HG03095 (cell line): ENCODE results near the gene WFDC2.

ENCODE experiments used
- ATAC-seq: cut with Tn5 transposase; IDR thresholded peaks from one replicate; pipeline ENCODE4 v1.9.1; 2021; ENCODE audit warnings: moderate library complexity; ENCODE audit not compliant: unreplicated experiment

WFDC2 gene

DNA sequence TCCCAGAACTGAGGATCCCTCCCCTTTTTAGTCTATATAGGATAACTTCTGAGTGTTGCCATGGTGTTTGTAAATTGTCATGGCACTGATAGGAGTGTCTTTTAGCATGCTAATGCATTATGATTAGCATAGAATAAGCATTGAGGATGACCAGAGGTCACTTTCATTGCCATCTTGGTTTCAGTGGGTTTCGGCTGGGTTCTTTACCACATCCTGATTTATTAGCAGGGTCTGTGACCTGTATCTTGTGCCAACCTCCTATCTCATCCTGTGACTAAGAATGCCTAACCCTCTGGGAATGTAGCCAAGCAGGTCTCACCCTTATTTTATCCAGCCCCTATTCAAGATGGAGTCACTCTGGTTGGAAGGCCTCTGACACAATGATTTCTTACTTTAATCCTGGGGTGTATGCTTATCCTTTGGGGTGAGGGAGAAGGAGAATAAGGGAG, 19.6 kb downstream of the WFDC2 start:
- ATAC-seq: no peak

- ATAC-seq: no peak
Observed at GRCh38 chr20:45495501-45495941, 26.0 kb downstream of the WFDC2 start.

GRCh38 chr20:45496166-45496565, 26.6 kb downstream of the WFDC2 start:
- ATAC-seq: no peak

DNA sequence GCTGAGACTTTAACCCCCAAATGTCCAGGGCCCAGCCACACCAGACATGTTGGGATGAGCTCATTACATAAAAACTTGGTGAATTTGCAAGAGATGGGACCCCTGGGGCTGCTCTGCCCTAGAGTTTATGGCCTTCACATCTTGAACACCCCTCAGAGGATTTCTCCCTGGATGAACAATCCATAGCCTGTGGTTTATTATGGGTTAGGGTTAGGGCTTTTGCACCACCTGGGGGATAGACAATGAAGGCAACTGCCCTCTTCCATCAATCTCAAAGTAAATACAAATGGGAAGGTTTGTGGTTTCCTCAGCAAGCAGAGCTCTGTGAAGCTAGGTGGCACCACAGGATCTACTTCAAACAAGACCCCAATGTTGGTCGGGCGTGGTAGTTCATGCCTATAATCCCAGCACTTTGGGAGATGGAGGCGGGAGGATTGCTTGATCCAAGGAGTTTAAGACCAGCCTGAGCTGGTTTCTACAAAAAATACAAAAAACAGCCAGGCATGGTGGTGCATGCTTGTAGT, 28.5 kb downstream of the WFDC2 start:
- ATAC-seq: no peak

DNA sequence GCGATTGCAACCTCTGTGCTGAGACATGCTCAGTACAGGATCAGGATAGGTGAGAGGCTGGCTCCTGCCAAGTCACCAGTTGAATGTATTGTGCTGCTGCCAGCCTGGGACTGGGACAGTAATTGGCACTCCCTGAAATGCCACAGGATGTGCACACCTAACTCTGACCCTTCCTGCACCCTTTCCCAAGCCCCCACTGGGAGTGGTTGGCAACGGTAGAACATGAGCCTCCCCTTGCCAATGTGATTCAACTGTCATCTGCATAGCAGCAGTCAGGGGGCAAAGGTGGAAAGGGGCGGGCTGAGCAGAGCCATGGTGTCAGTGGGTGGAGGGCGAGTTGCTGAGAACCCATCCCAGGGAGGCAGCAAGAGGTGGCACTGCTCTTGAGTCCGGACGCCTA, 30.5 kb downstream of the WFDC2 start:
- no peak for ATAC-seq

DNA sequence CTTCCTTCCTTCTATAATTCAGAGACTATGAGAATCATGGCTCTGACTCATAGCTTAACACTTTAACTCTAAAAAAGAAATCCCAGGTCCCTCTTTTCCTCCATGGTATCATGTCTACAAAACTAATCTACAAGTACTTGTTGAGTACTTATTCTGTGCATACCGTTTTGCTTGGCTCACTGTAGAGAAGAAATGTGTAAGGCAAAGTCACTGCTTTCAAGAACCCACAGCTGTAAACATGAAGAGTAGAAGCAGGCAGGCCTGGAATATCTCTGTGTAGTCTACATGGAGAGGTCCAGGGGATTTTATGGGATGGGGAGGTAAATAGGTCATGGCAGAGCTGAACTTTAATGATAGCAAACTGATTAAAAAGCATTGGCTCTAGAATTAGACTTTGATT, 32.0 kb downstream of the WFDC2 start:
- ATAC-seq: no peak

DNA sequence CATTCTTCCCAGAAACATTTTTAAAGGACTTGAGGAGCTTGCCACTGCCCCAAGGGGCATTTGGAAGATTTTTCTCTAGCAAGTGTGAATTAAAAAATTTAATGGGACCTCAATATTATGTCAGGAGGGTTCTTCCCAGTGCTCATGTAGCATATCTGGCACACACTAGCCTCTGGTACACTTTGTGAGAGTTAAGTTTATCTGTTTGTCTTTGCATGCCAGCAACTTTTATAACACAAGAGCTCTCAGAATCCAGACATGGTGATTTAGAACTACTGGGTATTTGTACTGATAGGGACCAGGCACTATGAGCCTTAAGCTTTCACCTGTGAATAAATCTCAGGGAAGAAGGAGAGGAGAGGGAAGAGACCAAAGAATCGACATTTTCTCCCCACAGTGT, 33.0 kb downstream of the WFDC2 start:
- ATAC-seq: no peak

DNA sequence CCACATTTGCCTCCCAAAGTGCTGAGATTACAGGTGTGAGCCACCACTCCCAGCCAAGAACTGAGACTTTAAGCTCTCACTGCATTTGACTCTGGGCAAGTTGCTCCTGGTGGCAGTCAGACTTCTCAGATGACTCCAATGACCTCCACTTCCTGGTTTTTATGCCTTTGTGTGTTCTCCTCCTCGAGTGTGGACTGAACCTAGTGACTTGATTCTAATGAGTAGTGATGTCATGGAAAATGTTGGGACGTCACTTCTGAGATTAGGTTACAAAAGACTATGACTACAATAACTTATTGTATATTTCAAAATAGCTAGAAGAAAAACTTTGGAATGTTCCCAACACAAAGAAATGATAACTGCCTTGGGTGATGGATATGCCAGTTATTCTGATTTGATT, 33.9 kb downstream of the WFDC2 start:
- no peak for ATAC-seq

- no peak for ATAC-seq
Observed at GRCh38 chr20:45506398-45506797, 36.8 kb downstream of the WFDC2 start.

DNA sequence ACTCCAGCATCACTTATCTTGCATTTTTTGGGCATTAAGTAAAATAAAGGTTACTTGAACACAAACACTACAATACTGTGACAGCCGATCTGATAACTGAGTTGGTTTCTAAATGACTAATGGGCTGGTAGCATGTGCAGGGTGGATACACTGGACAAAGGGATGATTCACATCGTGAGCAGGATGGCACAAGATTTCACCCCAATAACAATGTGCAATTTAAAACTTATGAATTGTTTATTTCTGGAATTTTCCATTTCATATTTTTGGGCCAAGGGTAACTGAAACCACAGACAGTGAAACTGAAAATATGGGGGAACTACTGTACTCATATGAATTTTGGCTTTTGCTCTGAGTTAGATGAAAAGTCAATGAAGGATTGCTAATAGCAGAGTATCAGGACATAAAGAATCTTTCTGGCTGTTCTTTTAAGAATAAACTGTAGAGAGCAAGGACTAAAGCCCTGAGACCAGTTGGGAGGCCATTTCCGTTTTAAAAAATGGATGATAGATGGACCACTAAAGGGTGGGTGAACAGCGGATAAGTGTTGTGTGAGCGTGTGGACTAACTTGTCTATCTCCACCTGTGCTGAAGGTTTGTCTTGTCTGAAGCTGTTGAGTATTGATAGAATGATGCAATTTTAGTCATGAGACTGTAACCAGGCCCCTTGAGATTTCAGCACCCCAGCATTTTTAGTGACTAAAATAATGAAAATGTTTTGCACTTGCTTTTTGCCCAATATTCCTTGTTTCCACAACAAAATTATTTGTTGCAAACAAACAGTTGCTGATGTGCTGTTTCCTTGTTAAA, 37.7 kb downstream of the WFDC2 start:
- ATAC-seq: no peak

DNA sequence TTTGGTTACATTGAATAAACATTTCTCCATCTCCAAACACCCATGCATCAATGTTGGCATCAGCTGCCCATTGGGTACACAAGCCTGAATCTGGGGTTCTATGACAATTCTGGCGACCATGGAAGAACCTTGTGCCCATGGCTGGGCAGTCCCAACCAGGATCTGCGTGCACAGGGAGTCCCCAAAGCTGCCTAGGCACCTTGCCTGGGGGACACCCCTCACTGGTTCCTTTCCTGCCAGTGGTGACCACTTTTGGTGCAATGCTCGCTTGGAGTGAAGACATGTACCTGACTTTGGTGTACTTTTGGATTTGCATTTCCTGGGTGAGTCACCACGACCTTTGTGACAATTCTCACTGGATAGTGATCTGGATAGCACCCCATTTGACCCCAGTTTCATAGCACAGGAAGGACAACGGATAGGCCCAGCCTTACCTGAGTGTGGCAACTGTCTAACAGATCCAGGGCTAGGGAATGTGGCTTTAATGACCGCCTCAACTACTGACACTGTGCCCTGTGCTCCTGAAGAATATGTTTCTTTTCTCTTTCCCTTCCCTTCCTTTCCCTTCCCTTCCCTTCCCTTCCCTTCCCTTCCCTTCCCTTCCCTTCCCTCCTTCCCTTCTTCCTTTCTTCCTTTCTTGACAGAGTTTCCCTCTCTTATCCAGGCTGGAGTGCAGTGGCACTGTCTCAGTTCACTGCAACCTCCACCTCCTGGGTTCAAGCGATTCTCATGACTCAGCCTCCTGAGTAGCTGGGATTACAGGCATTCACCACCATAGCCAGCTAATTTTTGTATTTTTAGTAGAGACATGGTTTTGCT, 38.7 kb downstream of the WFDC2 start:
- no peak for ATAC-seq

GRCh38 chr20:45509091-45509490, 39.5 kb downstream of the WFDC2 start:
- no peak for ATAC-seq

- ATAC-seq: no peak
Observed at GRCh38 chr20:45510242-45510862, 40.8 kb downstream of the WFDC2 start.

GRCh38 chr20:45515147-45515913, 45.8 kb downstream of the WFDC2 start, which contains the start of gene SPINT3:
TSS of gene SPINT3 (minus strand) at chr20:45515622. CDS start at chr20:45515608, 14 bp downstream.
- no peak for ATAC-seq

- no peak for ATAC-seq
Observed at GRCh38 chr20:45518282-45518681, 48.7 kb downstream of the WFDC2 start.

DNA sequence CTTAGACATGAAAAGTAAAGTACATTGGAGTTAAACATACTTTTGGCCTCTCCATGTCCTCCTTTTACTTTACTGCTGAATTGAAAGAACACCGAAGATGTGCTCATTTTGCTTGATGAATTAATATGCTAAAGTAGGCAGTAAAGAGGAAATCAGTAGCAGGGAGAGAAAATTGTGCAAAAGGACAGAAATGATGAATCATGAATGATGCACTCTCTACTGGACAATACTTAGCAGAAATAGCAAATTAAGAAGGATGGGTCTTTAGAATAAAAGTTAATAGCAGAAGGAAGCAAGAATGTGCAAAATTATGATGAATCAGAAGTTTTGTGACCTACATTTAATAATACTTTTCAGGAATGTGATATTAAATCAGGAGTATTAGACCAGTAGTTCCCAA, 54.3 kb downstream of the WFDC2 start:
- no peak for ATAC-seq

- no peak for ATAC-seq
Observed at GRCh38 chr20:45527294-45527693, 57.7 kb downstream of the WFDC2 start.
